HepG2 (cell line): ENCODE results near the gene EIF6. TPM values are rescaled to one million over a fixed set of nuclear protein-coding genes. Genes with fewer than 3 reads are reported as not detected.
A peak's percentile ranks its signal among the peaks of the same experiment; 100 is the strongest.

Experiments used
- AHR ChIP-seq: IDR thresholded peaks from 2 replicates; pipeline ENCODE4 v1.6.1; 2018; ENCODE audit warnings: missing genetic modification reagents, missing compliant biosample characterization
- ARHGAP35 ChIP-seq: sonication (generic); formaldehyde crosslinking; IDR thresholded peaks from 2 replicates; pipeline ENCODE4 v1.9.0; 2022; ENCODE audit warnings: mild to moderate bottlenecking, inconsistent platforms, moderate library complexity, missing genetic modification reagents, borderline replicate concordance
- CBX1 ChIP-seq: IDR thresholded peaks from one replicate; pipeline ENCODE4 v1.6.1; 2016; ENCODE audit warnings: antibody characterized with exemption, low read depth
- EP300 ChIP-seq, 3 experiments: sonication (generic) in 1 of 3; formaldehyde crosslinking in 1 of 3; IDR thresholded peaks; 2 replicates each; pipeline versions ENCODE4 v1.5.1 to v1.6.1; 2011 to 2020; ENCODE audit warnings: low read depth in 2 of 3, low read length in 2 of 3, borderline replicate concordance in 1 of 3, improper control_type of control experiment in 1 of 3, mild to moderate bottlenecking in 1 of 3, missing genetic modification reagents in 1 of 3, moderate library complexity in 1 of 3
- FOXA1 ChIP-seq, 2 experiments: fragments of 450-650 bp in 1 of 2; sonication (generic) in 1 of 2; formaldehyde crosslinking in 1 of 2; IDR thresholded peaks; 2 replicates each; pipeline versions ENCODE4 v1.4.0 to v1.6.1; 2016 to 2020; ENCODE audit warnings: missing genetic modification reagents in 1 of 2
- FOXK2 ChIP-seq: fragments of 450-650 bp; IDR thresholded peaks from 2 replicates; pipeline ENCODE4 v1.6.1; 2016
- KDM6A ChIP-seq: IDR thresholded peaks from 2 replicates; pipeline ENCODE4 v1.6.1; 2016; ENCODE audit warnings: low read depth
- KLF13 ChIP-seq: sonication (generic); formaldehyde crosslinking; IDR thresholded peaks from 2 replicates; pipeline ENCODE4 v1.4.0; 2020; ENCODE audit warnings: mild to moderate bottlenecking, missing genetic modification reagents
- NR3C1 ChIP-seq: sonication (generic); formaldehyde crosslinking; IDR thresholded peaks from 2 replicates; pipeline ENCODE4 v1.4.0; 2020; ENCODE audit warnings: missing genetic modification reagents
- SNAI1 ChIP-seq: sonication (generic); formaldehyde crosslinking; IDR thresholded peaks from 2 replicates; pipeline ENCODE4 v1.5.0; 2020; ENCODE audit warnings: mild to moderate bottlenecking, missing genetic modification reagents, borderline replicate concordance
- TAF15 ChIP-seq: fragments of 200-400 bp; formaldehyde crosslinking; IDR thresholded peaks from one replicate; pipeline ENCODE4 v1.6.1; 2018; ENCODE audit warnings: mild to moderate bottlenecking, low read depth, low read length; ENCODE audit not compliant: poor library complexity, severe bottlenecking
- ZNF20 ChIP-seq: sonication (generic); formaldehyde crosslinking; IDR thresholded peaks from 2 replicates; pipeline ENCODE4 v1.4.0; 2020; ENCODE audit warnings: mild to moderate bottlenecking, moderate library complexity, missing genetic modification reagents
- ZNF441 ChIP-seq: sonication (generic); formaldehyde crosslinking; IDR thresholded peaks from 2 replicates; pipeline ENCODE4 v1.7.0; 2021; ENCODE audit warnings: missing genetic modification reagents, borderline replicate concordance
- ZNF564 ChIP-seq: sonication (generic); formaldehyde crosslinking; IDR thresholded peaks from 2 replicates; pipeline ENCODE4 v1.8.1; 2023; ENCODE audit warnings: mild to moderate bottlenecking, missing genetic modification reagents
- ZNF615 ChIP-seq: sonication (generic); formaldehyde crosslinking; IDR thresholded peaks from 2 replicates; pipeline ENCODE4 v1.5.0; 2020; ENCODE audit warnings: mild to moderate bottlenecking, missing genetic modification reagents, borderline replicate concordance
- ZNF619 ChIP-seq: sonication (generic); formaldehyde crosslinking; IDR thresholded peaks from 2 replicates; pipeline ENCODE4 v1.4.0; 2020; ENCODE audit warnings: mild to moderate bottlenecking, missing genetic modification reagents
- ZNF773 ChIP-seq: sonication (generic); formaldehyde crosslinking; IDR thresholded peaks from 2 replicates; pipeline ENCODE4 v1.4.0; 2020; ENCODE audit warnings: missing genetic modification reagents, borderline replicate concordance
- polyA plus RNA-seq, 8 experiments: library from polyadenylated mRNA; depleted of rRNA in 3 of 8; stranded (reverse) in 7 of 8; unstranded in 1 of 8; fragments of >200 nt; fragmentation: Illumina TruSeq in 4 of 8; extraction: Trizol in 4 of 8; gene quantifications; 2 replicates each; pipeline versions ENCODE4 v1.2.1 to v1.2.3, GENCODE V29; 2011 to 2016; ENCODE audit warnings: low read depth in 4 of 8, missing spikeins in 1 of 8, mixed read lengths in 1 of 8; ENCODE audit not compliant: insufficient read depth in 1 of 8
- total RNA-seq, 5 experiments: library from RNA; depleted of rRNA; stranded (reverse); fragments of >200 nt; fragmentation: Illumina TruSeq; extraction: Trizol; gene quantifications; 2 replicates each; pipeline ENCODE4 v1.2.3, GENCODE V29; 2016; ENCODE audit warnings: low read depth in 1 of 5
- TF ChIP-seq, protein P1 (sequence below), 2 experiments: sonication (generic) in 1 of 2; formaldehyde crosslinking in 1 of 2; IDR thresholded peaks; 2 replicates each; pipeline versions ENCODE4 v1.4.0 to v1.6.1; 2016 to 2020; ENCODE audit warnings: borderline replicate concordance in 1 of 2, low read depth in 1 of 2, mild to moderate bottlenecking in 1 of 2, missing genetic modification reagents in 1 of 2
- TF ChIP-seq, protein P2 (sequence below): sonication (generic); formaldehyde crosslinking; IDR thresholded peaks from 2 replicates; pipeline ENCODE4 v1.4.0; 2020; ENCODE audit warnings: mild to moderate bottlenecking, missing genetic modification reagents
- TF ChIP-seq, protein P3 (sequence below): sonication (generic); formaldehyde crosslinking; IDR thresholded peaks from 2 replicates; pipeline ENCODE4 v1.4.0; 2020; ENCODE audit warnings: missing genetic modification reagents

EIF6 gene
- total and polyA plus RNA-seq, 2 of the 13 experiments (the other 11 are each of a cell fraction or from before 2014, with no cell fraction given), result 462 to 466 TPM

DNA sequence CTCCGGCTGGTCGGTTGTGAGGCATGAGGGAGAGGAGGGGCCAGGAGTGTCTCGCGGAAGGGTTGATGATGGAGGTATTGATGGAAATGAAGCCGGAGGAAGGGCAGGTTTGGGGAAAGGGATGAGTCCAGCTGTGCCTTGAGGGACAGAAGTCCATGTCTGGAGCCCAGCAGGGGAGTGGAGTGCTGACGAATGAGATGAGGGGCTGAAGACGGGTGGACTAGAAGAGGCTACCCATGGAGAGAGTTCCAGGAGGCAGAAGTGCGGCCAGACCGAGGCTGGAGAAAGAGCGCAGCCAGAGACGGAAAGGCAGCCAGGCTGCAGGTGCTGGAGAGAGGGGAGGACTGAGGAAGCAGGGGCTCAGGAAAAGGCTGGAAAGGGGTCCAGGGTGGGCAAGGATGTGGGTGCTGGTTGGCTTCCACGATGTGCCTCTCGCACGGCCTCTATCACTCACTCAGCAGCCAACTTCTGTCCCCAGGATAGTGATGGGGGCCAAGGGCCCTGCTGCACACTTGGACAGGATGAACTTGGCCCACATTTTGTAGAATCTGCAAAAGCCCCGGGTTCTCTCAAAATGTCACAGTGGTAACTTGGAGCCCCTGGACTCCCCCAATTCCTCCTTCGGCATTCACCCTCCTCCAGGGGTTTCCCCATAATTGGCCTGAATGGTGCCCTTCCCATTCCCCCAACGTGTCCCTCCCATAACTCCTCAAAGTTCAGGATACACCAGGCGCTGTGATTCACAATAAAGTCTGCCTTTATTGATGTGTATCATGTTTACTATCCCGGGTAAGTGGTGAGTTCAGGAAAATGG lies 627 bp upstream of the EIF6 start (continued):
- TF ChIP-seq, protein P1, sequence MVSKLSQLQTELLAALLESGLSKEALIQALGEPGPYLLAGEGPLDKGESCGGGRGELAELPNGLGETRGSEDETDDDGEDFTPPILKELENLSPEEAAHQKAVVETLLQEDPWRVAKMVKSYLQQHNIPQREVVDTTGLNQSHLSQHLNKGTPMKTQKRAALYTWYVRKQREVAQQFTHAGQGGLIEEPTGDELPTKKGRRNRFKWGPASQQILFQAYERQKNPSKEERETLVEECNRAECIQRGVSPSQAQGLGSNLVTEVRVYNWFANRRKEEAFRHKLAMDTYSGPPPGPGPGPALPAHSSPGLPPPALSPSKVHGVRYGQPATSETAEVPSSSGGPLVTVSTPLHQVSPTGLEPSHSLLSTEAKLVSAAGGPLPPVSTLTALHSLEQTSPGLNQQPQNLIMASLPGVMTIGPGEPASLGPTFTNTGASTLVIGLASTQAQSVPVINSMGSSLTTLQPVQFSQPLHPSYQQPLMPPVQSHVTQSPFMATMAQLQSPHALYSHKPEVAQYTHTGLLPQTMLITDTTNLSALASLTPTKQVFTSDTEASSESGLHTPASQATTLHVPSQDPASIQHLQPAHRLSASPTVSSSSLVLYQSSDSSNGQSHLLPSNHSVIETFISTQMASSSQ (IDR thresholded peaks at IDR 0.05; ENCODE audit: low read depth), result no peak
- TF ChIP-seq, protein P1 (CRISPR knock-in tag; IDR thresholded peaks at IDR 0.05; ENCODE audit: borderline replicate concordance), result peak; percentile 5; the same call in 1 of the 2 replicates
- peak; percentile 18 for TF ChIP-seq ZNF615
- peak; percentile 58; the same call in 1 of the 2 replicates for TF ChIP-seq SNAI1 (CRISPR knock-in tag)
- TF ChIP-seq ZNF619, result peak; percentile 37; the same call in 1 of the 2 replicates
- 0 out of 2 replicates have a peak, but pooled peaks have one; percentile 53 for TF ChIP-seq AHR (CRISPR knock-in tag)
- 0 out of 2 replicates have a peak, but pooled peaks have one; percentile 7 for TF ChIP-seq ZNF564 (CRISPR knock-in tag)
- TF ChIP-seq, protein P2, sequence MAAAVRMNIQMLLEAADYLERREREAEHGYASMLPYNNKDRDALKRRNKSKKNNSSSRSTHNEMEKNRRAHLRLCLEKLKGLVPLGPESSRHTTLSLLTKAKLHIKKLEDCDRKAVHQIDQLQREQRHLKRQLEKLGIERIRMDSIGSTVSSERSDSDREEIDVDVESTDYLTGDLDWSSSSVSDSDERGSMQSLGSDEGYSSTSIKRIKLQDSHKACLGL (CRISPR knock-in tag), result peak; percentile 60; the same call in 1 of the 2 replicates
- TF ChIP-seq EP300 (IDR thresholded peaks at IDR 0.05; ENCODE audit: low read depth in 2 of 2, low read length in 2 of 2), result no peak
- 0 out of 2 replicates have a peak, but pooled peaks have one; percentile 57 for TF ChIP-seq EP300 (CRISPR knock-in tag; IDR thresholded peaks at IDR 0.05; ENCODE audit: borderline replicate concordance)
- TF ChIP-seq NR3C1, result 0 out of 2 replicates have a peak, but pooled peaks have one; percentile 47
- TF ChIP-seq FOXA1 (IDR thresholded peaks at IDR 0.05), result no peak
- TF ChIP-seq FOXA1 (CRISPR knock-in tag; IDR thresholded peaks at IDR 0.05), result peak; percentile 39; the same call in 1 of the 2 replicates
- TF ChIP-seq ARHGAP35 (CRISPR knock-in tag), result 0 out of 2 replicates have a peak, but pooled peaks have one; percentile 48
- TF ChIP-seq ZNF441 (CRISPR knock-in tag), result 0 out of 2 replicates have a peak, but pooled peaks have one; percentile 50
- peak; percentile 44; the same call in 1 of the 2 replicates for TF ChIP-seq ZNF773 (CRISPR knock-in tag)
- 0 out of 2 replicates have a peak, but pooled peaks have one; percentile 63 for TF ChIP-seq KLF13 (CRISPR knock-in tag)
- TF ChIP-seq, protein P3, sequence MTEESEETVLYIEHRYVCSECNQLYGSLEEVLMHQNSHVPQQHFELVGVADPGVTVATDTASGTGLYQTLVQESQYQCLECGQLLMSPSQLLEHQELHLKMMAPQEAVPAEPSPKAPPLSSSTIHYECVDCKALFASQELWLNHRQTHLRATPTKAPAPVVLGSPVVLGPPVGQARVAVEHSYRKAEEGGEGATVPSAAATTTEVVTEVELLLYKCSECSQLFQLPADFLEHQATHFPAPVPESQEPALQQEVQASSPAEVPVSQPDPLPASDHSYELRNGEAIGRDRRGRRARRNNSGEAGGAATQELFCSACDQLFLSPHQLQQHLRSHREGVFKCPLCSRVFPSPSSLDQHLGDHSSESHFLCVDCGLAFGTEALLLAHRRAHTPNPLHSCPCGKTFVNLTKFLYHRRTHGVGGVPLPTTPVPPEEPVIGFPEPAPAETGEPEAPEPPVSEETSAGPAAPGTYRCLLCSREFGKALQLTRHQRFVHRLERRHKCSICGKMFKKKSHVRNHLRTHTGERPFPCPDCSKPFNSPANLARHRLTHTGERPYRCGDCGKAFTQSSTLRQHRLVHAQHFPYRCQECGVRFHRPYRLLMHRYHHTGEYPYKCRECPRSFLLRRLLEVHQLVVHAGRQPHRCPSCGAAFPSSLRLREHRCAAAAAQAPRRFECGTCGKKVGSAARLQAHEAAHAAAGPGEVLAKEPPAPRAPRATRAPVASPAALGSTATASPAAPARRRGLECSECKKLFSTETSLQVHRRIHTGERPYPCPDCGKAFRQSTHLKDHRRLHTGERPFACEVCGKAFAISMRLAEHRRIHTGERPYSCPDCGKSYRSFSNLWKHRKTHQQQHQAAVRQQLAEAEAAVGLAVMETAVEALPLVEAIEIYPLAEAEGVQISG (CRISPR knock-in tag), result peak; percentile 80; the same call in 1 of the 2 replicates
- TF ChIP-seq FOXK2, result 0 out of 2 replicates have a peak, but pooled peaks have one; percentile 6
- TF ChIP-seq KDM6A (CRISPR knock-in tag), result peak; percentile 50; the same call in 1 of the 2 replicates
- TF ChIP-seq TAF15, result peak; percentile 12
- 0 out of 2 replicates have a peak, but pooled peaks have one; percentile 72 for TF ChIP-seq ZNF20 (CRISPR knock-in tag)
- TF ChIP-seq CBX1, result no peak
